Panc1 (cell line): ENCODE measurements around the gene DOK7. TPM values are rescaled to one million over a fixed set of nuclear protein-coding genes. Genes with fewer than 3 reads are reported as not detected.

Source experiments
- ATAC-seq: fragments of 200-7000 bp; cut with Tn5 transposase; 2 replicates; pipeline ENCODE4 v1.9.1; 2020; ENCODE audit warnings: mild to moderate bottlenecking, moderate library complexity
- BruUV-seq: library from RNA; stranded (reverse); fragments of 400-500 nt; replicated peaks from 2 replicates; lab custom pipeline; 2021; lab: Mats Ljungman, UMichigan
- CTCF ChIA-PET: fragments of 300-600 bp; sonication (Branson Sonifier 250); formaldehyde crosslinking; loops from one replicate; lab custom pipeline; 2022; ENCODE audit warnings: antibody characterized with exemption; lab: Charles Lee
- POLR2A ChIA-PET: fragments of 300-600 bp; sonication (Branson Sonifier 250); formaldehyde crosslinking; loops from one replicate; lab custom pipeline; 2022; ENCODE audit warnings: antibody characterized with exemption; lab: Charles Lee
- DNase-seq: peaks from one replicate; pipeline ENCODE4 v3.0.0-alpha.2; 2010; ENCODE audit warnings: low read depth, low spot score
- H3K27ac ChIP-seq: 2 replicates; pipeline ENCODE4 v1.5.1; 2011; ENCODE audit warnings: mild to moderate bottlenecking, low read length, inconsistent platforms
- H3K27me3 ChIP-seq: fragments of 200-500 bp; sonication (Bioruptor generic); 2 replicates; pipeline ENCODE4 v1.6.0; 2014; ENCODE audit warnings: low read length, inconsistent platforms; ENCODE audit not compliant: control insufficient read depth, insufficient read depth
- H3K36me3 ChIP-seq: fragments of 200-500 bp; sonication (Bioruptor generic); 2 replicates; pipeline ENCODE4 v1.5.1; 2014; ENCODE audit warnings: inconsistent platforms, mild to moderate bottlenecking, low read length, moderate library complexity; ENCODE audit not compliant: control insufficient read depth, insufficient read depth
- H3K4me1 ChIP-seq: 2 replicates; pipeline ENCODE4 v1.5.1; 2011; ENCODE audit warnings: inconsistent platforms, mild to moderate bottlenecking, low read length, moderate library complexity; ENCODE audit not compliant: control insufficient read depth, insufficient read depth
- H3K4me3 ChIP-seq, 2 experiments: 2 replicates each; pipeline ENCODE4 v1.5.1; 2011 to 2012; ENCODE audit warnings: low read depth in 2 of 2, low read length in 2 of 2, mild to moderate bottlenecking in 2 of 2, inconsistent platforms in 1 of 2, moderate library complexity in 1 of 2
- H3K9me3 ChIP-seq: fragments of 200-500 bp; sonication (Bioruptor generic); 2 replicates; pipeline ENCODE4 v1.5.1; 2014; ENCODE audit warnings: low read depth, mild to moderate bottlenecking, inconsistent platforms, low read length, moderate library complexity; ENCODE audit not compliant: control insufficient read depth, insufficient read depth
- POLR2AphosphoS5 ChIP-seq: IDR thresholded peaks from 2 replicates; pipeline ENCODE4 v1.6.1; 2012; ENCODE audit warnings: mild to moderate bottlenecking, low read depth, low read length, moderate library complexity
- REST ChIP-seq, 2 experiments: IDR thresholded peaks; 2 replicates each; pipeline ENCODE4 v1.6.1; 2011 to 2012; ENCODE audit warnings: low read depth in 2 of 2, control low read depth in 1 of 2, low read length in 1 of 2, mild to moderate bottlenecking in 1 of 2, moderate library complexity in 1 of 2; ENCODE audit not compliant: insufficient read depth in 1 of 2
- SIN3A ChIP-seq: IDR thresholded peaks from 2 replicates; pipeline ENCODE4 v1.6.1; 2012; ENCODE audit warnings: low read depth, mild to moderate bottlenecking, low read length, moderate library complexity, borderline replicate concordance; ENCODE audit not compliant: insufficient read depth
- TCF7L2 ChIP-seq: IDR thresholded peaks from 2 replicates; pipeline ENCODE4 v1.6.1; 2011; ENCODE audit warnings: mild to moderate bottlenecking, low read depth, low read length, inconsistent platforms
- in situ Hi-C: cut with HindIII; loops from 2 replicates; pipeline ENCODE4 v1.10.0; 2016; ENCODE audit warnings: low sequenced_read_pairs, low pct_unique_long_range_greater_than_20kb
- intact Hi-C: fragments of 100-400 bp; cut with micrococcal nuclease; formaldehyde crosslinking; loops from one replicate; pipeline ENCODE4 v1.10.0; 2022; ENCODE audit not compliant: unreplicated experiment
- total RNA-seq: library from RNA; stranded (reverse); gene quantifications from one replicate; pipeline ENCODE4 v1.2.1, GENCODE V29; 2021; ENCODE audit not compliant: unreplicated experiment
- TF ChIP-seq, protein P1 (sequence below): fragments of 450-650 bp; IDR thresholded peaks from 2 replicates; pipeline ENCODE4 v1.5.1; 2017; ENCODE audit warnings: mild to moderate bottlenecking

Gene DOK7
- total RNA-seq, 1 experiment from 2014 or later = 2.4 TPM

DNA sequence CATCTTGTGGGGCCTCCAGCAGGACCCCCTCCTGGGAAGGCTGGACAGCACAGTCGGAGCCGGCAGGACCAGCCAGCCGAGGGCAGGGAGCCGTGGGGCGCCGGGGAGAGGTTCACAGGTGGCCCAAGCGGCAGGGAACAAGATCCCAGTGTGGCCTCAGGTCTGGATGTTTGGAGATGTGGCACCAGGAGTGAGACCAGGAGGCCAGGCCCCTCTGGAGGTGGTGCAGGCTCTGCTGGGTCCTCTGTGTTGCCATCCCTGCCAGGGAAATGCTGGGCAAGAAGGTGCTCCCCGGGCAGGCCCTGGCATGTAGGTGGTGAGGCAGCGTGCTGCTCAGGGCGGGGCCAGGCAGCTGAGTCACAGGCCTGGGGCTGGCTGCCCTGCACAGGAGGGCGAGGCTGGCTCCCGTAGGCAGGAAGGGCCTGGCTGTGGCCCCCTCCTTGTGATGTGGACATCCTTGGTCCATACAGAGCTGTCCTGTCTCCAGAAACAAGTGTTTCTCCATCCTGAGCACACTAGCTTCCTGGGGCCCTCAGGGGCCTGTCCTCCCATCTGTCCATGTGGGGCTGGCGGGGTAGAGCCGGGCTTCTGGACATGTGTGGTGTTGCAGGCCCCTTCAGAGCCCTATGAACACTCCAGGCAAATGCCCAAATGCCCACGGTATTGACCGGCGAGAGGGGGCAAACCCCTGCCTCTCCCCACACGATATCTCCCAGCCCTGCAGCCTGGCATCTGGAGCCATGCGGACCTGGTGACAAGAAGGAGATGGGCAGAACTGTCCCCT is 26.1 kb upstream of the DOK7 start:
- Histone ChIP-seq H3K9me3 (no peaks in the 10 kb centered on the region), H3K4me3 (no peak overlapping the region), H3K27me3 (no peaks in the 10 kb centered on the region), H3K4me1 (peaks cover 9% of the 10 kb centered on the region; the same call in 1 of the 2 replicates), H3K36me3 (no peaks in the 10 kb centered on the region), H3K27ac (no peak overlapping the region; the same call in 1 of the 2 replicates)
- ATAC-seq (peak; percentile 83), DNase-seq (no peak)
- POLR2A ChIA-PET = no interaction called here
- TF ChIP-seq POLR2AphosphoS5 (no peak), TCF7L2 (no peak), SIN3A (no peak), REST (IDR thresholded peaks at IDR 0.05; ENCODE audit: insufficient read depth in 1 of 2, low read depth in 2 of 2, low read length in 1 of 2) (no peak)
- CTCF ChIA-PET = no interaction called here
- in situ Hi-C loops = no loop called here
- no TSS peak for BruUV-seq
- intact Hi-C loops = no loop called here

DNA sequence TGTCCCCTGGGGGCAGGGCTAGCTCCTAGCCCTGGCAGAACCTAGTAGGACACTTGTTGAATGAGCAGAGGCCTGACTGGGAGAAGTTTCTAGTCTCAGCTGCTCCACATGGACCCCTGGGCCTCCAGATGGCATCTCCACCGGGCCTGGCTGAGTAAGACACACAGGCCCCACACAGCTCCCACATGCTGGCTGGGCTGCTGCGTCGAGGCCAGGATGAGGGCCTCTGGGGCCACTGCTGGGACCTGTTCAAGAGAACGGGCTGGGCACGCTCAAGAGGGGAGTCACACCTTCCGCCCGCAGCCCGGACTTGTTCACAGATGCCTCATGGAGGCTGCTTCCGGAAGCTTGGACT is 25.5 kb upstream of the DOK7 start:
- ATAC-seq = no peak; the same call in 1 of the 2 replicates
- intact Hi-C loops = no loop called here
- CTCF ChIA-PET = no interaction called here

More for the DNA sequence above, 25.5 kb upstream of the DOK7 start:
- in situ Hi-C loops = no loop called here
- peaks cover 9% of the 10 kb centered on the region; the same call in 1 of the 2 replicates for H3K4me1 ChIP-seq
- POLR2A ChIA-PET = no interaction called here
- H3K27ac ChIP-seq = no peak overlapping the region
- no peaks in the 10 kb centered on the region for H3K27me3 ChIP-seq
- H3K4me3 ChIP-seq = no peak overlapping the region
- H3K9me3 ChIP-seq = no peaks in the 10 kb centered on the region
- no TSS peak for BruUV-seq
- no peak for DNase-seq
- TF ChIP-seq TCF7L2 = no peak
- TF ChIP-seq, protein P1, sequence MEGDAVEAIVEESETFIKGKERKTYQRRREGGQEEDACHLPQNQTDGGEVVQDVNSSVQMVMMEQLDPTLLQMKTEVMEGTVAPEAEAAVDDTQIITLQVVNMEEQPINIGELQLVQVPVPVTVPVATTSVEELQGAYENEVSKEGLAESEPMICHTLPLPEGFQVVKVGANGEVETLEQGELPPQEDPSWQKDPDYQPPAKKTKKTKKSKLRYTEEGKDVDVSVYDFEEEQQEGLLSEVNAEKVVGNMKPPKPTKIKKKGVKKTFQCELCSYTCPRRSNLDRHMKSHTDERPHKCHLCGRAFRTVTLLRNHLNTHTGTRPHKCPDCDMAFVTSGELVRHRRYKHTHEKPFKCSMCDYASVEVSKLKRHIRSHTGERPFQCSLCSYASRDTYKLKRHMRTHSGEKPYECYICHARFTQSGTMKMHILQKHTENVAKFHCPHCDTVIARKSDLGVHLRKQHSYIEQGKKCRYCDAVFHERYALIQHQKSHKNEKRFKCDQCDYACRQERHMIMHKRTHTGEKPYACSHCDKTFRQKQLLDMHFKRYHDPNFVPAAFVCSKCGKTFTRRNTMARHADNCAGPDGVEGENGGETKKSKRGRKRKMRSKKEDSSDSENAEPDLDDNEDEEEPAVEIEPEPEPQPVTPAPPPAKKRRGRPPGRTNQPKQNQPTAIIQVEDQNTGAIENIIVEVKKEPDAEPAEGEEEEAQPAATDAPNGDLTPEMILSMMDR = no peak
- TF ChIP-seq SIN3A = no peak
- no peak for TF ChIP-seq REST (IDR thresholded peaks at IDR 0.05; ENCODE audit: insufficient read depth in 1 of 2, low read depth in 2 of 2, low read length in 1 of 2)
- no peak for TF ChIP-seq POLR2AphosphoS5
- H3K36me3 ChIP-seq = no peaks in the 10 kb centered on the region
